ENCODE measurements around the gene SOX15. TPM values are rescaled to one million over a fixed set of nuclear protein-coding genes. Genes with fewer than 3 reads are reported as not detected.

SOX15 gene
- total and polyA plus RNA-seq, 8 donors, result 0.31 to 2.0 (median 1.9) TPM; not detected in 1

DNA sequence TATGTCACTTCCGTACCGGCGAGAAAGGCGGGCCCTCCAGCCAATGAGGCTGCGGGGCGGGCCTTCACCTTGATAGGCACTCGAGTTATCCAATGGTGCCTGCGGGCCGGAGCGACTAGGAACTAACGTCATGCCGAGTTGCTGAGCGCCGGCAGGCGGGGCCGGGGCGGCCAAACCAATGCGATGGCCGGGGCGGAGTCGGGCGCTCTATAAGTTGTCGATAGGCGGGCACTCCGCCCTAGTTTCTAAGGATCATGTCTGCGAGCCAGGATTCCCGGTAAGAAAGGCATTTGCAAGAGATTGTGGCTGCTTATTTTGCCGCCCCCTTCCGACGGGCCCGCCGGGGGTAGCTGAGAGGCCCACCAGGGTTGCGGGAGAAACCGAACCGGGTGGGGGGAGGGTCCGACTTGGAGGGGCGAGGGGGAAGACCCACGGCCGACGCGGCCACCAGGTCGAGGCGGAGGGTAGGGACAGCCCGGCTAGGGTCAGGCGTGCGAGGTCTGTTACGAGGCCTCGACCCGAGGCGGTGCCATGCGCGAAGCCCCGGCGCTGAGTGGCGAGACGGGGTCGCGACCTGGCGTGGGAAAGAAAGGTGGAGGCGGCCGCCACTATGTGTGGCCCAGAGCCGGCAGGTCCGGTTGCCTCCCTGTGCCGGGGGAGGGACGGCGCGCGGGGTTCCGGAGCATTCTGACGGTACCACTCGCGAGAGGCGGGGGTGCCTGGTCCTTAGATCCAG lies 17.1 kb downstream of the SOX15 start:
- H3K9me3 ChIP-seq, result no peaks in the 10 kb centered on the region
- intact Hi-C loops (cut with DNase I), result no loop called here
- peak overlapping the region; percentile 97 to 98 for H3K27ac ChIP-seq
- H3K36me3 ChIP-seq, result peaks cover 0 to 76% of the 10 kb centered on the region in 2 donors
- ATAC-seq (peak; percentile 92), DNase-seq (peak; percentile 98 to 99 (median 99))
- H3K4me3 ChIP-seq, result peak overlapping the region; percentile 100
- no peaks in the 10 kb centered on the region for H3K27me3 ChIP-seq
- peaks cover 18 to 53% of the 10 kb centered on the region in 2 donors for H3K4me1 ChIP-seq
- TF ChIP-seq, protein P1, sequence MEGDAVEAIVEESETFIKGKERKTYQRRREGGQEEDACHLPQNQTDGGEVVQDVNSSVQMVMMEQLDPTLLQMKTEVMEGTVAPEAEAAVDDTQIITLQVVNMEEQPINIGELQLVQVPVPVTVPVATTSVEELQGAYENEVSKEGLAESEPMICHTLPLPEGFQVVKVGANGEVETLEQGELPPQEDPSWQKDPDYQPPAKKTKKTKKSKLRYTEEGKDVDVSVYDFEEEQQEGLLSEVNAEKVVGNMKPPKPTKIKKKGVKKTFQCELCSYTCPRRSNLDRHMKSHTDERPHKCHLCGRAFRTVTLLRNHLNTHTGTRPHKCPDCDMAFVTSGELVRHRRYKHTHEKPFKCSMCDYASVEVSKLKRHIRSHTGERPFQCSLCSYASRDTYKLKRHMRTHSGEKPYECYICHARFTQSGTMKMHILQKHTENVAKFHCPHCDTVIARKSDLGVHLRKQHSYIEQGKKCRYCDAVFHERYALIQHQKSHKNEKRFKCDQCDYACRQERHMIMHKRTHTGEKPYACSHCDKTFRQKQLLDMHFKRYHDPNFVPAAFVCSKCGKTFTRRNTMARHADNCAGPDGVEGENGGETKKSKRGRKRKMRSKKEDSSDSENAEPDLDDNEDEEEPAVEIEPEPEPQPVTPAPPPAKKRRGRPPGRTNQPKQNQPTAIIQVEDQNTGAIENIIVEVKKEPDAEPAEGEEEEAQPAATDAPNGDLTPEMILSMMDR (IDR thresholded peaks at IDR 0.05), result peak in 1 of 2 donors; percentile 27

DNA sequence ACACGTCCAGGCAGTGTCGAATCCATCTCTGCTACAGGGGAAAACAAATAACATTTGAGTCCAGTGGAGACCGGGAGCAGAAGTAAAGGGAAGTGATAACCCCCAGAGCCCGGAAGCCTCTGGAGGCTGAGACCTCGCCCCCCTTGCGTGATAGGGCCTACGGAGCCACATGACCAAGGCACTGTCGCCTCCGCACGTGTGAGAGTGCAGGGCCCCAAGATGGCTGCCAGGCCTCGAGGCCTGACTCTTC lies 17.6 kb downstream of the SOX15 start:
- no peak for ATAC-seq
- no peak for DNase-seq
- H3K27ac ChIP-seq, result peak overlapping the region; percentile 76 to 98
- H3K9me3 ChIP-seq, result no peaks in the 10 kb centered on the region
- H3K4me3 ChIP-seq, result peak overlapping the region; percentile 33 to 100
- H3K4me1 ChIP-seq, result peaks cover 18 to 48% of the 10 kb centered on the region in 2 donors
- TF ChIP-seq, protein P1 (IDR thresholded peaks at IDR 0.05), result no peak
- no peaks in the 10 kb centered on the region for H3K27me3 ChIP-seq
- intact Hi-C loops (cut with DNase I), result no loop called here
- peaks cover 0 to 76% of the 10 kb centered on the region in 2 donors for H3K36me3 ChIP-seq

DNA sequence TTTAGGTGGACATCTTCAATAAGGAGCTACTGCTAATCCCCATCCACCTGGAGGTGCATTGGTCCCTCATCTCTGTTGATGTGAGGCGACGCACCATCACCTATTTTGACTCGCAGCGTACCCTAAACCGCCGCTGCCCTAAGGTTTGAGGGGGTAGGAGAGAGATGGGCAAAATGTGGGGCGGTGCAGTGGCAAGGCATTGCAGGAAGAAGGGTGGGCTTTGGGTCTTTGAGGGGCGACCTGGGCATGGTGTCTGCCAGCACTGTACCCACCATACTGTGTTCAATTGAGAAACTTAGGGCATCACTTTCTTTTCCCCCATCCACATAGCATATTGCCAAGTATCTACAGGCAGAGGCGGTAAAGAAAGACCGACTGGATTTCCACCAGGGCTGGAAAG lies 19.5 kb downstream of the SOX15 start:
- peaks cover 0 to 76% of the 10 kb centered on the region in 2 donors for H3K36me3 ChIP-seq
- TF ChIP-seq, protein P1 (IDR thresholded peaks at IDR 0.05), result no peak
- intact Hi-C loops (cut with DNase I), result no loop called here
- DNase-seq, result no peak
- H3K27me3 ChIP-seq, result no peaks in the 10 kb centered on the region
- no peak overlapping the region for H3K4me3 ChIP-seq
- H3K9me3 ChIP-seq, result no peaks in the 10 kb centered on the region
- H3K4me1 ChIP-seq, result peaks cover 11 to 29% of the 10 kb centered on the region in 2 donors
- no peak overlapping the region for H3K27ac ChIP-seq
- no peak for ATAC-seq

DNA sequence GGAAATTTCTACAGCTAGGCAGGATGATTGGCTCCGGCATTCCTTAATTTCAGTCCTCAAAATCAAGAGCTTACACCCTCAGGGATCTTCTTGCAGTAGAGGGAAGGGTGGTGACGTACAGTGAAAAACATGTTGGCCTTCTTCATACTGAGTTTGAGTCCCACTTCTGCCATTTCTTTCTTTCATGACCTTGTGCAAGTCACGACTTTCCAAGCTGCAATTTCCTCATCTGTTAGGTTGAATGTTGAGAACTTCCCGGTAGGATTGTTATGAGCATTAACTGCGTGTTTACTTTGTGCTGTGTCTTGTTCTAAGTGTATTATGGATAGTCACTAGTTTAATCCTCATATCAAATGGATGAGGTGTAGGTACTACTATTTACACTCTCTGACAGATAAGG lies 20.3 kb downstream of the SOX15 start:
- TF ChIP-seq, protein P1 (IDR thresholded peaks at IDR 0.05), result no peak
- intact Hi-C loops (cut with DNase I), result no loop called here

DNA sequence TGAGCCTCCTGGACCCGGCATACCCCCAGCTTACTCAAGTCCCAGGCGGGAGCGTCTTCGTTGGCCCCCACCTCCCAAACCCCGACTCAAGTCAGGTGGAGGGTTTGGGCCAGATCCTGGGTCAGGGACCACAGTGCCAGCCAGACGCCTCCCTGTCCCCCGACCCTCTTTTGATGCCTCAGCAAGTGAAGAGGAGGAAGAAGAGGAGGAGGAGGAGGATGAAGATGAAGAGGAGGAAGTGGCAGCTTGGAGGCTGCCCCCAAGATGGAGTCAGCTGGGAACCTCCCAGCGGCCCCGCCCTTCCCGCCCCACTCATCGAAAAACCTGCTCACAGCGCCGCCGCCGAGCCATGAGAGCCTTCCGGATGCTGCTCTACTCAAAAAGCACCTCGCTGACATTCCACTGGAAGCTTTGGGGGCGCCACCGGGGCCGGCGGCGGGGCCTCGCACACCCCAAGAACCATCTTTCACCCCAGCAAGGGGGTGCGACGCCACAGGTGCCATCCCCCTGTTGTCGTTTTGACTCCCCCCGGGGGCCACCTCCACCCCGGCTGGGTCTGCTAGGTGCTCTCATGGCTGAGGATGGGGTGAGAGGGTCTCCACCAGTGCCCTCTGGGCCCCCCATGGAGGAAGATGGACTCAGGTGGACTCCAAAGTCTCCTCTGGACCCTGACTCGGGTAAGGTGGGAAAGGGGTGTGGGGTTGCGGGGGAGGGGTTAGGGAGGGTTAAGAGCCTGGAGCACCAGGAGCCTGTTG lies 26.6 kb downstream of the SOX15 start:
- TF ChIP-seq, protein P1 (IDR thresholded peaks at IDR 0.05), result no peak
- Histone ChIP-seq H3K27ac (no peak overlapping the region), H3K4me1 (peaks cover 30 to 61% of the 10 kb centered on the region in 2 donors), H3K27me3 (no peaks in the 10 kb centered on the region), H3K9me3 (no peaks in the 10 kb centered on the region), H3K4me3 (peak overlapping the region in 1 of 2 donors; percentile 82), H3K36me3 (peaks cover 0 to 58% of the 10 kb centered on the region in 2 donors)
- no peak for DNase-seq
- intact Hi-C loops (cut with DNase I), result loop anchor here in 1 of 2 donors (5.0 kb wide), 2 partner anchors 51 to 206 kb away; partner anchors contain the start of gene TMEM95
- ATAC-seq, result no peak

More for the DNA sequence above, 20.3 kb downstream of the SOX15 start:
- peaks cover 5 to 24% of the 10 kb centered on the region in 2 donors for H3K4me1 ChIP-seq
- DNase-seq, result no peak
- H3K36me3 ChIP-seq, result peaks cover 0 to 76% of the 10 kb centered on the region in 2 donors
- H3K4me3 ChIP-seq, result no peak overlapping the region
- H3K27me3 ChIP-seq, result no peaks in the 10 kb centered on the region
- H3K27ac ChIP-seq, result no peak overlapping the region
- H3K9me3 ChIP-seq, result no peaks in the 10 kb centered on the region
- ATAC-seq, result no peak
